Fibroblast of lung (primary cell): Measurements from ENCODE around the gene ZNF280A. TPM values are rescaled to one million over a fixed set of nuclear protein-coding genes. Genes with fewer than 3 reads are reported as not detected.

Source experiments
- DNase-seq, 2 donors: peaks; one replicate each; pipeline versions ENCODE4 v3.0.0 to v3.0.0-alpha.2; 2010; ENCODE audit warnings: low read depth in 2 of 2
- H2AFZ ChIP-seq: 2 replicates; pipeline ENCODE4 v1.5.1; 2012; ENCODE audit warnings: low read length, control low read depth, inconsistent platforms
- H3K27ac ChIP-seq: 2 replicates; pipeline ENCODE4 v1.5.1; 2011; ENCODE audit warnings: low read length, control low read depth; ENCODE audit not compliant: insufficient read depth
- H3K27me3 ChIP-seq: 2 replicates; pipeline ENCODE4 v1.5.1; 2011; ENCODE audit warnings: mild to moderate bottlenecking, low read length; ENCODE audit not compliant: control insufficient read depth, insufficient read depth
- H3K36me3 ChIP-seq: 2 replicates; pipeline ENCODE4 v1.5.1; 2011; ENCODE audit warnings: low read length; ENCODE audit not compliant: control insufficient read depth, insufficient read depth
- H3K4me1 ChIP-seq: 2 replicates; pipeline ENCODE4 v1.5.1; 2011; ENCODE audit warnings: low read length; ENCODE audit not compliant: control insufficient read depth, insufficient read depth; ENCODE audit errors: extremely low read depth
- H3K4me2 ChIP-seq: 2 replicates; pipeline ENCODE4 v1.5.1; 2011; ENCODE audit warnings: low read length, control low read depth; ENCODE audit not compliant: insufficient read depth; ENCODE audit errors: extremely low read depth
- H3K4me3 ChIP-seq, 4 experiments: fragments of 200-600 bp in 1 of 4; sonication (generic) in 1 of 4; replicated peaks in 1 of 4; 2 replicates each; pipeline ENCODE4 v1.5.1; 2011 to 2016; ENCODE audit warnings: low read length in 4 of 4, low read depth in 3 of 4, mild to moderate bottlenecking in 3 of 4, control low read depth in 2 of 4, inconsistent platforms in 1 of 4, mixed read lengths in 1 of 4; ENCODE audit not compliant: insufficient read depth in 1 of 4; ENCODE audit errors: control extremely low read depth in 1 of 4
- H3K79me2 ChIP-seq: 2 replicates; pipeline ENCODE4 v1.5.1; 2012; ENCODE audit warnings: mild to moderate bottlenecking, low read length, inconsistent platforms; ENCODE audit not compliant: control insufficient read depth, insufficient read depth
- H3K9ac ChIP-seq: 2 replicates; pipeline ENCODE4 v1.5.1; 2011; ENCODE audit warnings: mild to moderate bottlenecking, low read length, control low read depth; ENCODE audit not compliant: insufficient read depth
- H3K9me3 ChIP-seq: 2 replicates; pipeline ENCODE4 v1.5.1; 2012; ENCODE audit warnings: low read depth, low read length; ENCODE audit not compliant: control insufficient read depth, insufficient read depth
- H4K20me1 ChIP-seq: 2 replicates; pipeline ENCODE4 v1.5.1; 2011; ENCODE audit warnings: low read length; ENCODE audit not compliant: control insufficient read depth, insufficient read depth; ENCODE audit errors: extremely low read depth
- EZH2 ChIP-seq: IDR thresholded peaks from 2 replicates; pipeline ENCODE4 v1.5.1; 2012; ENCODE audit warnings: low read length, control low read depth, mild to moderate bottlenecking; ENCODE audit errors: missing control alignments
- polyA plus RNA-seq, 2 donors: library from polyadenylated mRNA; depleted of rRNA in 1 of 2; stranded (reverse) in 1 of 2; unstranded in 1 of 2; fragments of >200 nt; gene quantifications; 2 replicates each; pipeline ENCODE4 v1.2.1, GENCODE V29; 2011 to 2012; ENCODE audit warnings: missing spikeins in 1 of 2
- total RNA-seq: library from RNA; depleted of rRNA; stranded (reverse); fragments of >200 nt; gene quantifications from 2 replicates; pipeline ENCODE4 v1.2.1, GENCODE V29; 2014
- TF ChIP-seq, protein P1 (sequence below), 2 donors: IDR thresholded peaks in 1 of 2; conservative IDR thresholded peaks in 1 of 2; 1 replicate in 1 of 2; 2 replicates in 1 of 2; pipeline ENCODE4 v1.5.1; 2011 to 2012; ENCODE audit warnings: low read length in 2 of 2, control low read depth in 1 of 2, inconsistent platforms in 1 of 2, low read depth in 1 of 2, mild to moderate bottlenecking in 1 of 2

Gene ZNF280A
- total and polyA plus RNA-seq, 2 donors (not counting 1 experiment from before 2014, with no cell fraction given) = not detected

- Histone ChIP-seq H3K27me3 (no peaks in the 10 kb centered on the region), H3K9ac (no peak overlapping the region), H3K4me2 (no peak overlapping the region), H3K79me2 (no peaks in the 10 kb centered on the region), H3K36me3 (no peaks in the 10 kb centered on the region), H3K4me1 (no peaks in the 10 kb centered on the region), H2AFZ (no peak overlapping the region), H3K27ac (no peak overlapping the region), H4K20me1 (no peaks in the 10 kb centered on the region), H3K9me3 (no peaks in the 10 kb centered on the region), H3K4me3 (no peak overlapping the region)
- DNase-seq = no peak
- TF ChIP-seq, protein P1, sequence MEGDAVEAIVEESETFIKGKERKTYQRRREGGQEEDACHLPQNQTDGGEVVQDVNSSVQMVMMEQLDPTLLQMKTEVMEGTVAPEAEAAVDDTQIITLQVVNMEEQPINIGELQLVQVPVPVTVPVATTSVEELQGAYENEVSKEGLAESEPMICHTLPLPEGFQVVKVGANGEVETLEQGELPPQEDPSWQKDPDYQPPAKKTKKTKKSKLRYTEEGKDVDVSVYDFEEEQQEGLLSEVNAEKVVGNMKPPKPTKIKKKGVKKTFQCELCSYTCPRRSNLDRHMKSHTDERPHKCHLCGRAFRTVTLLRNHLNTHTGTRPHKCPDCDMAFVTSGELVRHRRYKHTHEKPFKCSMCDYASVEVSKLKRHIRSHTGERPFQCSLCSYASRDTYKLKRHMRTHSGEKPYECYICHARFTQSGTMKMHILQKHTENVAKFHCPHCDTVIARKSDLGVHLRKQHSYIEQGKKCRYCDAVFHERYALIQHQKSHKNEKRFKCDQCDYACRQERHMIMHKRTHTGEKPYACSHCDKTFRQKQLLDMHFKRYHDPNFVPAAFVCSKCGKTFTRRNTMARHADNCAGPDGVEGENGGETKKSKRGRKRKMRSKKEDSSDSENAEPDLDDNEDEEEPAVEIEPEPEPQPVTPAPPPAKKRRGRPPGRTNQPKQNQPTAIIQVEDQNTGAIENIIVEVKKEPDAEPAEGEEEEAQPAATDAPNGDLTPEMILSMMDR (conservative IDR thresholded peaks at IDR 0.05 in 1 of 2, IDR thresholded peaks at IDR 0.05 in 1 of 2; ENCODE audit: low read depth in 1 of 2, low read length in 2 of 2) = no peak
Observed at GRCh38 chr22:22556995-22557925, 37.2 kb upstream of the ZNF280A start.

DNA sequence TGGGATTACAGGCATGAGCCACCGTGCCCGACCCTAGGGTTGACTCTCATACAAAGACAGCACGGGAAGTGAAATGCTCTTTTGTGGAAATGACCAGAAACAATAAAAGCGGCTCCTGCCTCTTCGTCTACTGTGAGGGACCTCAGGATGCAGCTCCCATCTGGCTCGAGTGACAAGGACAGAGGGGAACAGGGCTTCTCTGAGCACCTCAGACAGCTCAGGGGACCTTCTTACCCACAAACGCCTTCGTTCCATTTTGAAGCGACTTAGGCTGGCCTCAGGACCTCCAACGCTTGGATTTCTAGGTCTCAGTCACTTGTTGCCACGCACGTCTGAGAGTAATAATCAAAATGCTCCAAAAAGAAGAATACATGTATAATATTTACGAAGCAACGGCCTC is 36.5 kb upstream of the ZNF280A start:
- no peaks in the 10 kb centered on the region for H3K27me3 ChIP-seq
- H4K20me1 ChIP-seq = no peaks in the 10 kb centered on the region
- TF ChIP-seq EZH2 = no peak
- TF ChIP-seq, protein P1 (conservative IDR thresholded peaks at IDR 0.05 in 1 of 2, IDR thresholded peaks at IDR 0.05 in 1 of 2; ENCODE audit: low read depth in 1 of 2, low read length in 2 of 2) = no peak
- H3K9ac ChIP-seq = no peak overlapping the region
- no peak for DNase-seq
- H3K79me2 ChIP-seq = no peaks in the 10 kb centered on the region
- H3K4me2 ChIP-seq = no peak overlapping the region
- no peaks in the 10 kb centered on the region for H3K9me3 ChIP-seq
- H3K4me3 ChIP-seq = no peak overlapping the region
- no peak overlapping the region for H3K27ac ChIP-seq
- H3K36me3 ChIP-seq = no peaks in the 10 kb centered on the region
- H3K4me1 ChIP-seq = no peaks in the 10 kb centered on the region
- no peak overlapping the region for H2AFZ ChIP-seq

- no peaks in the 10 kb centered on the region for H3K4me1 ChIP-seq
- H3K4me3 ChIP-seq = no peak overlapping the region
- no peaks in the 10 kb centered on the region for H3K27me3 ChIP-seq
- no peak overlapping the region for H3K9ac ChIP-seq
- H4K20me1 ChIP-seq = no peaks in the 10 kb centered on the region
- no peaks in the 10 kb centered on the region for H3K9me3 ChIP-seq
- no peaks in the 10 kb centered on the region for H3K36me3 ChIP-seq
- H3K27ac ChIP-seq = no peak overlapping the region
- no peak for TF ChIP-seq EZH2
- TF ChIP-seq, protein P1 (conservative IDR thresholded peaks at IDR 0.05 in 1 of 2, IDR thresholded peaks at IDR 0.05 in 1 of 2; ENCODE audit: low read depth in 1 of 2, low read length in 2 of 2) = no peak
- DNase-seq = no peak
- H3K79me2 ChIP-seq = no peaks in the 10 kb centered on the region
- no peak overlapping the region for H2AFZ ChIP-seq
- H3K4me2 ChIP-seq = no peak overlapping the region
Observed at GRCh38 chr22:22555596-22555995, 35.5 kb upstream of the ZNF280A start.
